22Rv1 (cell line): ENCODE results near the gene NAT9.

ENCODE experiments used
- ZFX ChIP-seq: fragments of 450-650 bp; IDR thresholded peaks from 2 replicates; pipeline ENCODE4 v1.6.1; 2017; ENCODE audit warnings: antibody characterized with exemption, borderline replicate concordance
- TF ChIP-seq, protein P1 (sequence below): fragments of 450-650 bp; IDR thresholded peaks from 2 replicates; pipeline ENCODE4 v1.5.1; 2017; ENCODE audit warnings: mild to moderate bottlenecking

- TF ChIP-seq ZFX, result no peak
- TF ChIP-seq, protein P1, sequence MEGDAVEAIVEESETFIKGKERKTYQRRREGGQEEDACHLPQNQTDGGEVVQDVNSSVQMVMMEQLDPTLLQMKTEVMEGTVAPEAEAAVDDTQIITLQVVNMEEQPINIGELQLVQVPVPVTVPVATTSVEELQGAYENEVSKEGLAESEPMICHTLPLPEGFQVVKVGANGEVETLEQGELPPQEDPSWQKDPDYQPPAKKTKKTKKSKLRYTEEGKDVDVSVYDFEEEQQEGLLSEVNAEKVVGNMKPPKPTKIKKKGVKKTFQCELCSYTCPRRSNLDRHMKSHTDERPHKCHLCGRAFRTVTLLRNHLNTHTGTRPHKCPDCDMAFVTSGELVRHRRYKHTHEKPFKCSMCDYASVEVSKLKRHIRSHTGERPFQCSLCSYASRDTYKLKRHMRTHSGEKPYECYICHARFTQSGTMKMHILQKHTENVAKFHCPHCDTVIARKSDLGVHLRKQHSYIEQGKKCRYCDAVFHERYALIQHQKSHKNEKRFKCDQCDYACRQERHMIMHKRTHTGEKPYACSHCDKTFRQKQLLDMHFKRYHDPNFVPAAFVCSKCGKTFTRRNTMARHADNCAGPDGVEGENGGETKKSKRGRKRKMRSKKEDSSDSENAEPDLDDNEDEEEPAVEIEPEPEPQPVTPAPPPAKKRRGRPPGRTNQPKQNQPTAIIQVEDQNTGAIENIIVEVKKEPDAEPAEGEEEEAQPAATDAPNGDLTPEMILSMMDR, result no peak
Observed at GRCh38 chr17:74769266-74769855, 6.8 kb downstream of the NAT9 start.
